ENCODE results near the gene KRT4.
A peak's percentile ranks its signal among the peaks of the same experiment; 100 is the strongest.

The KRT4 gene

DNA sequence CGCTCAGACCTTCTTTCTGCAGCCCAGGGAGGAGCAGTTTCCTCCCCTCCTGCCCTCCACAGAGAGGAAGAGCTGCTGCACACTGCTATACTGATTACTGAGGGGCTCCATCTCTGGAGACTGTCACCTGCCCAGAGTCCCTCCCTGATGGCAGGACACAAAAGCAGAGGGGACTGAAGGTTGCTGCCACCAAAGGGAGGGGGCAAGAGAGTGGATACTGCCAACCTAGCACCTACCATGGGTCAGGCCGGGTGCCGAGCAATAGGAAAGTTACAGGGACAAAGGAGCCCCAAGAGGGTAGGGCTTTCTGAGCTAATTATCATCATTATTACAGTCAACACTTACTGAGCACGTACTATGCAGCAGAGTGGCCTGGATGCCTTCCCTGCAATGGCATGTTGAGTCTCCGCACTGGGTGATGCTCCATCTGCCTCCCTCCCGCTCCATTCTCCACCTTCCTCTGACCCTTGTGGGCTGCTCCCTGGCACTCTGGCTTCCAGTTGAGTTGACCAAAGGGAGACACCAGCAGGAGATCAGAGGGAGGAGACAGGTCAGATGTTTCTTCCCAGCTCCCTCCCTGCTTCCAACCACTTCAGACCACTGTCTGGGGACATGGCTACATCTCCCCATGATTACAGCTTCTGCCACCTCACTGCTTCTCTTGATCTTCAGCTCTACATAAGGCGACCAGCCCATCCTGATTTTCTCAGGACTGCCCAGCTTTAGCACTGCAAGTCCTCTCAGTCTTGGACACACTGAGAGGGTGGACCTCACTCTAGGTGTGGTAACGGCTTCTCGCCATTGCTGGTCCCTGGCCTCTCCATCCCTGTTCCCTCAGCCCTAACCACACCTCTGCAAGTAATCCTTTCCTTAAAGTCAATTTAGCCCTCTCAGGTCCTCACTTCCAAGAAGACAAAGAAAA lies 22.8 kb upstream of the KRT4 start:
- no peak for DNase-seq

DNA sequence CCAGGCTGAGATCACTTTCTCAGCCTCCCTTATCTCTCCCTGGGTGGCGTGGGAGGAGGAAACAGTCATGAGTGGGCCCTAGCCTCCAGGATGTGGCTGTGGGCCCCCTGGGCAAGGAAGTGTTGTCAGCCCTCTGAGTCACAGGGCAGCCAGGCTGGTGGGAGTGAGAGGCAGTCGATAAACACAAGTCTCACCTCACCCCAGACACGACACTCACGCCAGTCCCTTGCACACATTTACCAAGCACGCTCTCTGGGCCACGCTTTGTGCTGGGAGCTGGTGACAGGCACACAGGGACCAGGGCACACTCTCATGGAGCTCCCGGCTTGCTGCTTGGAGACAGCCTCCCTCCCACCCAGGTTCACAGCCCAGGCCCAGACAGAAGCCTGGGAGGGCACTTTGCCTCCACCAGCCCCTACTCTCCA lies 22.1 kb upstream of the KRT4 start:
- peak; percentile 89 for DNase-seq

DNA sequence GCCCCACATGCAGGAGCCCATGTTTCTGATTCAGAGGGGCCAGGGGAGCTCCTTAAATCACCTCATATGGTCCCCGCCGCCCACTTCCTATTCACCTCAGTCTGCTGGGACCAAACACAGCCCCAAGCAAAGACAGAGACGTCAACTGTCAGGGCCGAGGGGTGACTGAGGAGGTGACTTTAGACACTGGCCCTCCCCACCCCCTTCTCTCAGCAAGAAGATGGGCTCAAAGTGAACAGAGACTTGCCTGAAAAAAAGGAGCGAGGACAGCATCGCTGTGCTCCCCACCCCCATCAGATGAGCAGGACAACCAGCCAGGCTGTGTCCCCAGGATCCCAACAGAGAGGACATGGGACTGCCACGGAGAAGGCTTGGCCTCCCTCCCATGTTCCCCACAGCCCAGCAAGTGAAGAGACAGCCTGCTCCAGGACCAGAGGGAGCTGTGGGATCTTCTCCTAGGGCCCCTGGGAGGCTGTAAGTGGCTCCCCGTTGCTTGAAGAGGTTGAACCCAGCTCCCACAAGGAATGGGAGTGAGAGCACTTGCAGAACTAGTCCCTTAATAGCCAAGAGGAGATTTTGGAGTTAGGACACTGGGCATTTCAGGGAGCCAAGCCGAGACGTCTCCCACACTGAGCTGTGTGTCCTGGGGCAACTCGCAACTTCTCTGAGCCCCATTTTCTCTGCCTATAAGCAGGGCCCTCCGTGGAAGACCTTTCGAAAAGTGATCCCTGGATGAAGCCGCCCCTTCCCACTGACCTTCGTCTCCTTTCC lies 21.5 kb upstream of the KRT4 start:
- peak; percentile 74 for DNase-seq

DNA sequence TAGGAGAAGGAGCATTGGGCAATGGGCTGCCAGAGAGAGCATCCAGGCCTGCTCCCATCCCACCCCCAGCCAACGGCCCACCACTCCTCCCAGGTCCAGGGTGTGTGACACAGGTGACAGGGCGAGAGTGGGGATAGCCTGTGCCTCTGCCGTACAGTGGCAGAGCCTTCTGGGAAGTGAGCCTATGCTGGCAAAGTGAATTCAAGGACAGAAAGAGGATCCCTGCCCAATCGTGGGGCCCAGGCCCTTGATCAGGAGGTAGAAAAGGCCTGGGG lies 20.7 kb upstream of the KRT4 start:
- DNase-seq = no peak

DNA sequence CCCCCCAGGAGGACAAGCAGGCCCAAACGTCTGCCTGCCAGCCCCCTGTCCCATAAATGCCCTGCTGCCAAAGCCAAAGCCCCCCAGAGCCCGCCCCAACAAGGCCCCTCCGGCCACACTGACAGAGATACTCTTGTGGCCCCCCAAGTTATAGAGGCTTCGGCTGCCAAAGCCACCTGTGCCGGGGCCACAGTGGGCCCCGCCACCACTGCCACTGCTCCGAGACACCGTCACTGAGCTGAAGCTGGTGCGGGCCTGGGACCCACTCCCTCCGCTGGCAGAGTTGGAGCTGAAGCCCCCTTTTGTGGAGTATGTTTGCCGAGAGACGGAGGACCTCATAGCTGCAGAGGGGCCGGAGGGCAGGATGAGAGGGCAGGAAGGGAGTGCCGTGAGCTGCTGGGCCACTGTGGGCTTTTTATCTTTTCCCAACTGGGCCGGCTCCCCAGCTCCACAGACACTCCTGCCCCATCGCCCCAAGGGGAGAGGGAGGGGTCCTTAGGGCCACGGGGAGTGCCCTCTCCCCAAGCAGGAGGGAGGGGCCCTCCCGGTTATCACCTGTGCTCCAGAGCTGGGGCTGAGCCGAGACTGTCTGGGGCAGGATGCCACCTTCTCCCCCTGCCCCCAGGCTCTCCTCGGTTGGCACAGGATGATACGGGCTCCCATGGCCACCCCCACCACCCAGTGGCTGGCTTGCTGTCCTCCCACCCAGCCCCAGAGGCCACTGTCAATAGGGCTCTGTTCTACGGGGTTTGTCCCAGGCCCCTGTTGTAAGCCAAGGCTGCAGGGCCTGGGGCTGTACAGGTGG lies 20.2 kb upstream of the KRT4 start, which contains the start of gene KRT79:
KRT79 (minus strand) TSS at position 390 of the 805 bp plus-strand sequence; CDS start at position 339, 51 bp downstream.
- no peak for DNase-seq

DNA sequence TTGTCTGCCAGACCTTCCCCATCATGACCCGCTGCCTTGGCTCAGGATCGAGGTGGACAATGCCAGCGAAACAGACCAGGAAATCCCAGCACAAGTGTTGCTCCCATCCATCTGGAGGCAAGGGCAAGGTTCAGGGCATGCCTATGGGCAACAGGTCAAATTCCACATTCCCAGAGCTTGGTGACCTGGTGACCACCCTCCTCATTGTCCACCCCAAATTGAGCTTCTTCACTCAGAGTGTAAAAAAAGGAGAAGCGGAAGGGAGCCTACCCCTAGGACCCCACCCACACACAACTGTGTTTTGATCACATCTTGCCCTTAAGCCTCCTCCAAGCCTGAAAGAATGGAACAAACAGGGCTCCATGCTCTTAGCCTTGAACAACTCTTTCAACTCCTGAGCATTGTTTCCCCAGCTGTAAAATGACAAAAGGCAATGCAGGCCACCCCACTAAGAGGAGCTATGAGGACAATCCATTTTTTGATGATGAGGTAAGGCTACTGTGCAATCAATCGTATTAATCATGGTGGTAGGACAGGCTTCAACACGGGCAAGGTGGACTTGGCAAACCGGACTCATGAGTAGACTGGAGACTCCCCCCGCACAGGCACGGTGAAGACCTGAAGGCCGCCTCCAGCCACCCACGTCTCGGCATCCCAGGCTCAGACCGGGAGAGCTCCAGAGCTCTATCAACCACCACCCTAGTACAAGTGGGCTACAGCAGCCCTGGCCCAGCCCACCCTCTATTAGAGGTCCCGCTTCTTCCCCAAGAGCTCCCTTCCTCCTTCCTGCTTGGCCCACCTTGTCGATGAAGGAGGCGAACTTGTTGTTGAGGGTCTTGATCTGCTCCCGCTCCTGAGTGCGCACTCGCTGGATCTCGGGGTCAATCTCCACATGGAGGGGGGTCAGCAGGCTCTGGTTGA lies 19.3 kb upstream of the KRT4 start:
- no peak for DNase-seq

DNA sequence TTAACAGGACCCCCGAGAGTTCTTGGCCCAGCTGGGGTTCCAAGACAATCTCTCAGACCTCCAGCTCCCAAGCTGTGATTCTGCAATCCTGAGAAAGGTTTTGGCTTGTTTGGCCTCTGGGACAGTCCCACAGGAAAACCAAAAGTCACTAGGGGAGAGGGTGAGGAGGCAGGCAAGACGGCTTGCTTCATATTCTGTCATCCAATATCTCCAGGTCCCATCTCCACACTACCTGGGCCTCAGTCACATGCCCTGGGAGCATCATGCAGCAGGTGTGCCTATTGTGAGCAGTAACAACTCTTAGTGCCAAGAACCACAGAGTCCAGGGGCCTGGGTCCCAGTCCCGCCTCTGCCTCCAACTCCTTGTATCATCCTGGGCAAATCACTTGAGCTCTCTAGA lies 18.5 kb upstream of the KRT4 start:
- DNase-seq = no peak

DNA sequence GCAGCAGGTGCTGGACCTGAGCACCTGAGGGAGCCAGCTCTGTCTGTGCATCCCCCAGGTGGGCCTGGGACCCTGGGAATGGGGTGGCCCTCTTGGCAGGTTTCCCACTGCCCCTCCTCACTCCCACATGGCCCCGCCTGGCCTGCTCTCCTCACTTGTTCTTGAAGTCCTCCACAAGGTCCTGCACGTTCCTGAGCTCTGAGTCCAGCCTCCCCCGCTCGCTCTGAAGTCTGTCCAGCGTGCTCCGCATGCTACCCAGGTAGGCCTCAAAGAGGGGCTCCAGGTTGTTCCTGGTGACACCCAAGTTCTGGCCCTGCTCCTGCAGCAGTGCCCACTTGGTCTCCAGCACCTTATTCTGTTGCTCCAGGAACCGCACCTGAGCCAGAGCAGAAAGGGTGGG lies 17.3 kb upstream of the KRT4 start:
- DNase-seq = no peak

DNA sequence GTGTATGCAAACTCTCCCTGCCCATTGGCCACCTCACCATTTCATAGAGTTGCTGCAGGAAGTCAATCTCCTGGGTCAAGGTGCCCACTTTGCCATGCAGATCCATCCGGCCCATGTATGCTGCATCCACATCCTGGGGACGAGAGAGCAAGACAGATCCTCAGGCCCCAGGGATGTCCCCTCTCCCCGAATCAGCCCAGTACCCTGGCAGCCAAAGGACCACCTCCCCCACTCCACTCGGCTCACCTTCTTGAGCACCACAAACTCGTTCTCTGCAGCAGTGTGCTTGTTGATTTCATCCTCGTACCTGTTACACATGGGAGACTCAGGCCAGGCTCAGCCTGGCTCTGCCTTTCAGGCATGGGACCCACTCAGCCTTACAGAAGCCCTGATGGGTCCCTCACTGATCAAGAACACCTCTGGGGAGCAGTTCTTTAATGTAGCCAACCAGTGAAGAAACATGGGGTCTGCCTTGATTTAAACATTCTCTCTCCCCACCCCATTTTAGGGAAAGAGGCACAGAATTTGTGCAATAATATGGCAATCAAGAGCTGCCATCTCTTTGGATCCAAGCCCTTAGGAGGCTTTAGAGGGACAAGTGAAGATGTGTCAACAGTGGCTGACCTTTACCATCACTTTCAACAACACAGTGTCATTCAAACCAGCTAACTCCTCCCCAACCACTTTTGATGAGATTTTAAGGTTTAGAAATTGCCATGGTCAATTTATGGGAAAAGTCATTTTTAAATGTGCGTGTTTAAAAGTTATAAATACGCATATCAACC lies 16.3 kb upstream of the KRT4 start:
- DNase-seq = no peak

DNA sequence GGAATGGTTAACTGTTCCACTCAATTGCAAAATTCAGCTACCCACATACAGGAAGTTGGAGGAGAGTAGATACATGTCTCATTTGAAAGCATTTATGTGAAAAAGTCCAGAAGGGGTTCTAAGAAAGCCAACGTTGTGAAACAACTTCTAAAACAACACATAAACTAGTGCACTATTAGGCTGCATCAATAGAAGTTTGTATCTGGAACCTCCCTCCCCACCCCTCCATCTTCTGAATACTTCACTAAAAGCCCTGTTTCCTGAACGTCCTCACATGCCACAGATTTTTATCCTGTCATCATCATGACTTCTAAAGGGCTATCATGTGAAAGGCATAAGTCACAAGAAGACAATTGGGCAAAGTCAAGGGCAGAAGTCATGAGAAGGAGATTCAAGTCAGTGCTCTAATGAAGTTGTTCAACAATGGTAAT lies 14.7 kb upstream of the KRT4 start:
- DNase-seq = no peak

DNA sequence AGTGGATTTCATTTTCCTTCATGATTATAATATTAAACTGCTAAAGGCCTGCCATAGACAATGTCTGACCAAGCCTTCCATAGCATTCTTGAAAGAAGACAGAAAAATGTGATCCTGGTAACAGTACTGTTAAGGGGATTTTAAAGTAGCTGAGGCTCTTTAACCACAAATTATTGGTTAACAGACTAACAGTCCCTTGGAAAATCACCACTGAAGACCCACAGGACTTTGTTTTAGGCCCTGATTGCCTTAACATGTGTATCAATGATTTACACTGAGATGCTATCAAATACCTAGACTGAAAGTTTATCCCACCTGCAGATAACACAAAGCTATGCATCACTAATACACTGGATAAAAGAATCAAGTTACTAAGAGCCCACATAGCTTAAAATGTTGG lies 14.2 kb upstream of the KRT4 start:
- no peak for DNase-seq

DNA sequence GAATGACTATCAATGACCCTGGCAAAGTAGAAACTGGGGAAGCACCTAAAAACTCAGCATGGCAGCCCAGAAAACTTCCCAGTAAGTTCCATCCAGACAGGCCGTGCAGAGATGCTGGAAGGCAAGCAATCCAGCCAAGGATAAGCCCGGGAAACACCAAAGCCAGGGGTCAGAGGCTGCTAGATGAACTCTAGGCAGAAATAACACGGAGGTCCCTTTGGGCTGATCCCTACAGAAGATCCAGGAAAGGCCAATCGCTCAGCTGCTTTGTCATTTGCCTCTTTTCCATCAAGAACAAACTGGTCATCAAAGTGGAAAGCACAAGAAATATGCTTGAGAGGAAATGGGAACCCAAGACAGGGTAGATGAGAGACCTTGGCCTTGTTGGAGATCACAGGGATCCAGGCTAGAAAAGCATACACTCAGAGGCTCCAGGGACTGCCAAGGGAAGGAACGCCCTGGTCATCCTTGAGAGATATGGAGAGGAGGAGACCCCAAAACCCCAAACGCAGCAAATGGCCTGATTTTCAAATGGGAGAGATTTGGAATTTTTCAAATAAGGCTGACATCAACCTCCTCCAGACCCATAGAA lies 13.7 kb upstream of the KRT4 start:
- no peak for DNase-seq

DNA sequence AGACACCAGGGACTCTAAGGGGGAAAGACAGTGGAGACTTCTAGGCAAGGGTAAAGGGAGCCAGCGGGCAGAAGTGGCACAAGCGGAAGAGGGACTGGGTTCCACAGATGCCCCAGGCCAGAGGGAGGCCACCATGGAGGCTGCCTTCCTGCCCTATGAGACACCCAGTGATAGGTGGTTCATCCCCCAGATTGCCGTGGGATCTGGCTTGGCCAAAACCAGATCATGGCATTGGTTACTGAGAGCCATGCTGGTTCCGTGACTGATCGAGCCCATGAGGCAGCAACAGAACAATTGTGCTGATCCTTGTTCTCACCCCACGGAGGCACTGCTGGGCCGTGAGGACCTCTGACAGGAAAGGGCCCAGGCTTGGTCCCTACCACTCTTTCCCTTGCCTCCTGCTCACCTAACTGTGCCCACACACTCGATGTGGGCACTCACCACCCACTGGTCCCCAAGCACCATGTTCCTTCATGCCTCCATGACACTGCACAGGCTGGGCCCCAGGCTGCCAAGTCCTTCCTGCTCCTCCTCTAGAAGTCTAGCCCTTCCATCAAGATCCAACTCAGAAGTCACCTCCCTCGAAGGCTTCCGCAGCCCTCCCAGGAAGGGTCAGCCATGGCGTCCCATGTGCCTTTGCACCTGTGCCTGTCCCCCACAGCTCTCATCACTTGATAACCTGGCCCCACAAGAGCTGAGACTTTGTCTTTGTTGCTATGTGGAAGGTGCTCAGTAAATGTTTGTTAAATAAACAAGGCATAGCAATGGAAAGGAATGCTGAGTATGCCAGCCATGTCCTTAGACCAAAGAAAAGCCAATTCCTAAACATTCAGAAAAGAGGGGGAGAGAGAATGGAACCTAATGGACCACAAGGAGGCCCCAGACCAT lies 12.9 kb upstream of the KRT4 start:
- no peak for DNase-seq

DNA sequence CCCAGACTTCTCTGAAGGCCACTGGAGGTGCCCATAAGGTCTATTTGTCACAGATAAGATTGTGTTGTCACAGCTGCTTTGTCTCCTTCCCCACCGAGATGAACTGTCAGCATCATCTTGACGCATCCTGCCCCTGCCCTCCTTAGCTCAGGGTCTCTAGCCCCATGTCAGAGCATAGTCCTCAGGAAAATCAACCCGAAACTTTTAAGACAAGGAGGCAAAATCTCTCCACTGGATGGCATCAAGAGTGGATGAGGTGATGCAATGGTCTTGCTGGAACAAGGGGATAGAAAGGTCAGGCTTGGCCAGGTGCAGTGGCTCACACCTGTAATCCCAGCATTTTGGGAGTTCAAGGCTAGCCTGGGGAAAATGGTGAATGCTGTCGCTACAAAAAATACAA lies 12.0 kb upstream of the KRT4 start:
- no peak for DNase-seq

DNA sequence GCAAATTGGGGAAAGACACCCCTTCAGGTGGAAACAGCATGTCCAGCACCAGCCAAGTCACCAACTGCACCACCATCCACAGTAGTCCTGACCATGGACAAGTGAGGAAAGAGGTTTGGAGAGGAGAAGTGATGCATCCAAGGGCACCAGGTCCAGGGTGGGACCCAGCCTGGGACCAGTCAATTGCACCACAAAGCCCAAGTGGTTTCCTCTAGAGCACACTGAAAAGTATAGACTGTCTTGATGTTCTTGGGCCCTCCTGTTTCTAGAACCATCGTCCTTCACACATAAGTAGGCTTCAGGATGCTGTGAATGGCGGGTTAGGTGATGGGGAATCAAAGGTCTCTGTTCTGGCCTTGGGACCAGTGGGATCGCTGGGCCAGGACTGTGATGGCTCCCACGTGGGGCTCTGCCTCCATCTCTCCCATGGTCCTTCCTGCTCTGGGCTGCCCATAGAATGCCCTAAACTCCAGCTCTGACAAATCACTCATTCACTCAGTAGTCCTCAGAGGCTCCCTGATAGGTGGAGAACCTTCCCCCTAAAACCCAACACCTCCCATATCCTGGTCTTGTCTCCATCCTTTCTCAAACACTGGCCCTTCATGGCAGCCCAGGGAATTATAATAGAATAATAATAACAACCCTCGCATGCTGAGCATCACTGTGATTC lies 11.0 kb upstream of the KRT4 start:
- no peak for DNase-seq

DNA sequence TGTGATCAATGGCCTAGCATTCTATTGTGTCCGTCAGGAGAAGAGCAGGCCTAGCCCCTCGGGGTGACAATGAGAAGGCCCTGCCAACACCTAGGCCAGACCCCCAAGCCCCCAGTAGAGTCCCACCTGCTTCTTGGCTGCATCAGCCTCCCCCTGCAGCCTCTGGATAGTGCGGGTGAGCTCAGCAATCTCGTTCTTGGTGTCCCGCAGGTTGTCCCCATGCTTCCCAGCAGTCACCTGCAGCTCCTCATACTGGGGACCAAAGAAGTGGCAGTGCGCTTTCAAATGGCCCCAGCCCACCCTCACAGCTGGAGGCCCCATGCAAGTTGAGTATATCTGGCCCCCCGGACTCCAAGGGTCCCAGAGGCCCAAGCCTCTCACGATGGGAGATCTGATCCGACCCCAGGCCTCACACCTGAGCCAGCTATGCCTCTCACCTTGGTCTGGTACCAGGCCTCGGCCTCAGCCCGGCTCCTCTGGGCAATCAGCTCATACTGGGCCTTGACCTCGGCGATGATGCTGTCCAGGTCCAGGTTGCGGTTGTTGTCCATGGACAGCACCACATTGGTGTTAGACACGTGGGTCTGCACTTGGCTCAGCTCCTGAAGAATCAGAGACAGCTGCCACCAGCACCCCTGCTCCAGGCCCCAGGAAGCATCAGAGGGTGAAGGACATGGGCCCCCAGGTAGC lies 10.0 kb upstream of the KRT4 start:
- DNase-seq = no peak

DNA sequence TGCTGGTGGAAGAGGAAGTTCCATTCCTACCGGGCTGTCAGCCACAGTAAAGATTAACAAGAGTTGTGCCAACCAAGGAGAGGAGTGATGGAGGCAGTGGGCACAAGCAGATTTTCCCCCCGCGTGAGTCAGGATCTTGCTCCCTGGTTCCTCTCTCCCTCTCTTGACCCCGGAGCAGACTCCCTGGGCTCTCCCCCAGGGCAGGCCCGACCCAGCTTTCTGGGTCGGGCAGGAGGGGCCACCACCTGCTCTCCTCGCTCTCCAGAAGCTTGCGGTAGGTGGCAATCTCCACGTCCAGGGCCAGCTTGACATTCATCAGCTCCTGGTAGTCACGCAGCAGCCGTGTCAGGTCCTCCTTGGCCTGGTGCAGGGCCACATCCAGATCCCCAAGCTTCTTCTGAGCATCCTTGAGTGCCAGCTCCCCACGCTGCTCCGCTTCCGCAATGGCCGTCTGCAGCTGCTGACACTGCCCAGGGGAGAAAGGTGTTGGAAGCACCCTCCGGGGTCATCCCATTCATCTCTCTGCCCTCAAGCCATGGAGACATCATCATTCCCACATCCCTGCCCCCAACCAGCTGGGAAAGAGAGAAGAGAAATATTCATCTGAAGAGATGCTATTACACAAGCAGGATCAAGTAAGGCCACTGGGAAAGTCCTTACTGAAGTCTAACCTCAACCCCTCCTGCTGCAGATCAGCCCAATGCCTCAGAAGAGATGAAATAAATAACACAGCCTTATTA lies 9.0 kb upstream of the KRT4 start:
- DNase-seq = no peak
